ENCODE measurements around the gene JAG1. TPM values are rescaled to one million over a fixed set of nuclear protein-coding genes. Genes with fewer than 3 reads are reported as not detected.

The JAG1 gene
- total RNA-seq, 1 donor from 2014 or later, result 278 TPM

- Histone ChIP-seq H3K4me1 (ENCODE audit: insufficient read depth, low read length) (no peaks in the 10 kb centered on the region), H3K27me3 (ENCODE audit: insufficient read depth, low read length) (no peaks in the 10 kb centered on the region), H3K36me3 (ENCODE audit: insufficient read depth, low read length) (no peaks in the 10 kb centered on the region), H4K20me1 (ENCODE audit: insufficient read depth, low read length) (no peaks in the 10 kb centered on the region), H3K4me3 (ENCODE audit: insufficient read depth, low read depth, low read length) (no peak overlapping the region), H3K4me2 (ENCODE audit: low read length) (no peak overlapping the region), H2AFZ (ENCODE audit: low read depth, low read length) (no peak overlapping the region), H3K27ac (ENCODE audit: low read depth, low read length) (no peak overlapping the region), H3K9ac (ENCODE audit: low read length) (no peak overlapping the region), H3K9me3 (ENCODE audit: insufficient read depth, low read depth, low read length) (no peaks in the 10 kb centered on the region), H3K79me2 (ENCODE audit: insufficient read depth, low read length) (no peaks in the 10 kb centered on the region)
- H3K4me3 Mint-ChIP-seq (ENCODE audit: unreplicated experiment), result no peak overlapping the region
- H3K36me3 Mint-ChIP-seq (ENCODE audit: low read depth, unreplicated experiment), result no peaks in the 10 kb centered on the region
- H3K27me3 Mint-ChIP-seq (ENCODE audit: low read depth, unreplicated experiment), result no peaks in the 10 kb centered on the region
- DNase-seq (ENCODE audit: low read depth) (no peak), FAIRE-seq (no peak)
- no peaks in the 10 kb centered on the region for H3K4me1 Mint-ChIP-seq (ENCODE audit: low read depth, unreplicated experiment)
- no peak overlapping the region for H3K27ac Mint-ChIP-seq (ENCODE audit: unreplicated experiment)
- no peaks in the 10 kb centered on the region for H3K9me3 Mint-ChIP-seq (ENCODE audit: unreplicated experiment)
- TF ChIP-seq EZH2 (IDR thresholded peaks at IDR 0.05; ENCODE audit: insufficient read depth, low read length), result no peak
- TF ChIP-seq, protein P1, sequence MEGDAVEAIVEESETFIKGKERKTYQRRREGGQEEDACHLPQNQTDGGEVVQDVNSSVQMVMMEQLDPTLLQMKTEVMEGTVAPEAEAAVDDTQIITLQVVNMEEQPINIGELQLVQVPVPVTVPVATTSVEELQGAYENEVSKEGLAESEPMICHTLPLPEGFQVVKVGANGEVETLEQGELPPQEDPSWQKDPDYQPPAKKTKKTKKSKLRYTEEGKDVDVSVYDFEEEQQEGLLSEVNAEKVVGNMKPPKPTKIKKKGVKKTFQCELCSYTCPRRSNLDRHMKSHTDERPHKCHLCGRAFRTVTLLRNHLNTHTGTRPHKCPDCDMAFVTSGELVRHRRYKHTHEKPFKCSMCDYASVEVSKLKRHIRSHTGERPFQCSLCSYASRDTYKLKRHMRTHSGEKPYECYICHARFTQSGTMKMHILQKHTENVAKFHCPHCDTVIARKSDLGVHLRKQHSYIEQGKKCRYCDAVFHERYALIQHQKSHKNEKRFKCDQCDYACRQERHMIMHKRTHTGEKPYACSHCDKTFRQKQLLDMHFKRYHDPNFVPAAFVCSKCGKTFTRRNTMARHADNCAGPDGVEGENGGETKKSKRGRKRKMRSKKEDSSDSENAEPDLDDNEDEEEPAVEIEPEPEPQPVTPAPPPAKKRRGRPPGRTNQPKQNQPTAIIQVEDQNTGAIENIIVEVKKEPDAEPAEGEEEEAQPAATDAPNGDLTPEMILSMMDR (IDR thresholded peaks at IDR 0.05; ENCODE audit: insufficient read depth, low read depth, low read length), result no peak
These were observed 15.6 kb upstream of the JAG1 start for GRCh38 chr20:10689385-10689784.

DNA sequence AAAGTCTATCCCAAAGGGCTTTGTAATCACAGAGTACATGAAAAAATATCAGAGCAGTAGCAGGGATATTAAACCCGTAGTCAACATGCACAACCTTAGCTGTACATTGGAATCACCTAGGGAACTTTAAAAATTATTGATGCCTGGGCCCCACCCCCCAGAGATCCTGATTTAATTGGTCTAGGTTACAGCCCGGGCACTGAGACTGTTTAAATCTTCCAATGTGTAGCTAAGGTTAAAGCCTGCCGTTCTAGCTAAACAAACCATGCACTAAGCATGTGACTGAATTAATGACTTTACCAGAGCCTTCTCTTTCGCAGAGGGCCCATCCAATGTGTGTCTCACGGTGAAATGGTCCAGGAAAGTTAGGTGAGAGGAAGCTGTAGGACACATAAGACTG lies 14.1 kb upstream of the JAG1 start:
- no peaks in the 10 kb centered on the region for H3K4me1 ChIP-seq (ENCODE audit: insufficient read depth, low read length)
- Mint-ChIP-seq H3K27ac (ENCODE audit: unreplicated experiment) (no peak overlapping the region), H3K4me1 (ENCODE audit: low read depth, unreplicated experiment) (no peaks in the 10 kb centered on the region), H3K36me3 (ENCODE audit: low read depth, unreplicated experiment) (no peaks in the 10 kb centered on the region), H3K9me3 (ENCODE audit: unreplicated experiment) (no peaks in the 10 kb centered on the region), H3K27me3 (ENCODE audit: low read depth, unreplicated experiment) (no peaks in the 10 kb centered on the region), H3K4me3 (ENCODE audit: unreplicated experiment) (no peak overlapping the region)
- H3K9ac ChIP-seq (ENCODE audit: low read length), result no peak overlapping the region
- no peak for FAIRE-seq
- H3K27me3 ChIP-seq (ENCODE audit: insufficient read depth, low read length), result no peaks in the 10 kb centered on the region
- no peak overlapping the region for H2AFZ ChIP-seq (ENCODE audit: low read depth, low read length)
- no peaks in the 10 kb centered on the region for H3K79me2 ChIP-seq (ENCODE audit: insufficient read depth, low read length)
- no peak overlapping the region for H3K4me2 ChIP-seq (ENCODE audit: low read length)
- H4K20me1 ChIP-seq (ENCODE audit: insufficient read depth, low read length), result no peaks in the 10 kb centered on the region
- no peak overlapping the region for H3K4me3 ChIP-seq (ENCODE audit: insufficient read depth, low read depth, low read length)
- no peak overlapping the region for H3K27ac ChIP-seq (ENCODE audit: low read depth, low read length)
- no peaks in the 10 kb centered on the region for H3K9me3 ChIP-seq (ENCODE audit: insufficient read depth, low read depth, low read length)
- H3K36me3 ChIP-seq (ENCODE audit: insufficient read depth, low read length), result no peaks in the 10 kb centered on the region
- TF ChIP-seq EZH2 (IDR thresholded peaks at IDR 0.05; ENCODE audit: insufficient read depth, low read length), result no peak
- TF ChIP-seq, protein P1 (IDR thresholded peaks at IDR 0.05; ENCODE audit: insufficient read depth, low read depth, low read length), result no peak
- no peak for DNase-seq (ENCODE audit: low read depth)

- H4K20me1 ChIP-seq (ENCODE audit: insufficient read depth, low read length), result no peaks in the 10 kb centered on the region
- no peaks in the 10 kb centered on the region for H3K9me3 ChIP-seq (ENCODE audit: insufficient read depth, low read depth, low read length)
- Mint-ChIP-seq H3K36me3 (ENCODE audit: low read depth, unreplicated experiment) (no peaks in the 10 kb centered on the region), H3K4me3 (ENCODE audit: unreplicated experiment) (no peak overlapping the region), H3K4me1 (ENCODE audit: low read depth, unreplicated experiment) (no peaks in the 10 kb centered on the region), H3K9me3 (ENCODE audit: unreplicated experiment) (no peaks in the 10 kb centered on the region), H3K27ac (ENCODE audit: unreplicated experiment) (no peak overlapping the region), H3K27me3 (ENCODE audit: low read depth, unreplicated experiment) (no peaks in the 10 kb centered on the region)
- FAIRE-seq, result no peak
- no peaks in the 10 kb centered on the region for H3K36me3 ChIP-seq (ENCODE audit: insufficient read depth, low read length)
- no peaks in the 10 kb centered on the region for H3K79me2 ChIP-seq (ENCODE audit: insufficient read depth, low read length)
- H2AFZ ChIP-seq (ENCODE audit: low read depth, low read length), result no peak overlapping the region
- H3K27me3 ChIP-seq (ENCODE audit: insufficient read depth, low read length), result no peaks in the 10 kb centered on the region
- no peak overlapping the region for H3K9ac ChIP-seq (ENCODE audit: low read length)
- H3K4me1 ChIP-seq (ENCODE audit: insufficient read depth, low read length), result no peaks in the 10 kb centered on the region
- no peak for TF ChIP-seq EZH2 (IDR thresholded peaks at IDR 0.05; ENCODE audit: insufficient read depth, low read length)
- TF ChIP-seq, protein P1 (IDR thresholded peaks at IDR 0.05; ENCODE audit: insufficient read depth, low read depth, low read length), result no peak
- no peak overlapping the region for H3K27ac ChIP-seq (ENCODE audit: low read depth, low read length)
- DNase-seq (ENCODE audit: low read depth), result no peak
- no peak overlapping the region for H3K4me2 ChIP-seq (ENCODE audit: low read length)
- no peak overlapping the region for H3K4me3 ChIP-seq (ENCODE audit: insufficient read depth, low read depth, low read length)
These were observed 12.7 kb upstream of the JAG1 start for GRCh38 chr20:10686356-10687133.

All from astrocyte (in vitro differentiated cells and primary cell).